HEK293 (cell line): Measurements from ENCODE around the gene PNCK.
A peak's percentile ranks its signal among the peaks of the same experiment; 100 is the strongest.

Experiments
- CTCF ChIA-PET: fragments of 350-600 bp; formaldehyde crosslinking; extraction: SDS; loops from one replicate; lab custom pipeline; 2021; ENCODE audit warnings: antibody characterized with exemption; lab: Yijun Ruan, JAX
- POLR2A ChIA-PET: fragments of 300-600 bp; formaldehyde crosslinking; extraction: SDS; loops from one replicate; lab custom pipeline; 2020; ENCODE audit warnings: antibody characterized with exemption, inconsistent platforms; lab: Yijun Ruan, JAX
- H3K27ac ChIP-seq: fragments of 200-500 bp; sonication (Bioruptor generic); 2 replicates; pipeline ENCODE4 v1.5.1; 2014; ENCODE audit warnings: low read depth, low read length, control low read depth, inconsistent platforms; ENCODE audit errors: extremely low read depth
- H3K36me3 ChIP-seq, 2 experiments: fragments of 200-500 bp in 1 of 2; sonication (Bioruptor generic) in 1 of 2; 1 replicate in 1 of 2; 2 replicates in 1 of 2; pipeline ENCODE4 v1.5.1; 2014 to 2017; ENCODE audit warnings: inconsistent platforms in 2 of 2, low read length in 2 of 2; ENCODE audit not compliant: control insufficient read depth in 2 of 2, insufficient read depth in 1 of 2
- H3K4me1 ChIP-seq: fragments of 200-500 bp; sonication (Bioruptor generic); 2 replicates; pipeline ENCODE4 v1.5.1; 2014; ENCODE audit warnings: mild to moderate bottlenecking, low read length, inconsistent platforms; ENCODE audit not compliant: control insufficient read depth, insufficient read depth
- H3K4me3 ChIP-seq: 2 replicates; pipeline ENCODE4 v1.5.1; 2011; ENCODE audit warnings: low read depth, mild to moderate bottlenecking, control low read depth, low read length, moderate library complexity
- H3K9me3 ChIP-seq: fragments of 200-500 bp; sonication (Bioruptor generic); 2 replicates; pipeline ENCODE4 v1.5.1; 2014; ENCODE audit warnings: low read depth, low read length, inconsistent platforms; ENCODE audit not compliant: control insufficient read depth, insufficient read depth
- OVOL3 ChIP-seq: fragments of 450-650 bp; formaldehyde crosslinking; IDR thresholded peaks from 2 replicates; pipeline ENCODE4 v1.5.1; 2016; ENCODE audit warnings: missing biosample characterization, missing genetic modification characterization
- SP7 ChIP-seq: fragments of 450-650 bp; formaldehyde crosslinking; IDR thresholded peaks from 2 replicates; pipeline ENCODE4 v1.5.1; 2016; ENCODE audit warnings: missing biosample characterization, missing genetic modification characterization
- TCF7L2 ChIP-seq: IDR thresholded peaks from 2 replicates; pipeline ENCODE4 v1.6.1; 2011; ENCODE audit warnings: low read depth, mild to moderate bottlenecking, inconsistent platforms, low read length, moderate library complexity, borderline replicate concordance
- ZNF2 ChIP-seq: fragments of 450-650 bp; formaldehyde crosslinking; IDR thresholded peaks from 2 replicates; pipeline ENCODE4 v1.5.1; 2016; ENCODE audit warnings: missing biosample characterization, missing genetic modification characterization
- ZNF211 ChIP-seq: fragments of 450-650 bp; formaldehyde crosslinking; IDR thresholded peaks from 2 replicates; pipeline ENCODE4 v1.5.1; 2016; ENCODE audit warnings: low read depth, missing biosample characterization, missing genetic modification characterization
- ZNF654 ChIP-seq: fragments of 450-650 bp; formaldehyde crosslinking; IDR thresholded peaks from 2 replicates; pipeline ENCODE4 v1.5.1; 2016; ENCODE audit warnings: low read depth, missing biosample characterization, missing genetic modification characterization
- ZNF677 ChIP-seq: fragments of 450-650 bp; IDR thresholded peaks from 2 replicates; pipeline ENCODE4 v1.5.0; 2018; ENCODE audit warnings: missing biosample characterization, mild to moderate bottlenecking, missing genetic modification characterization, moderate library complexity
- ZNF785 ChIP-seq: fragments of 450-650 bp; formaldehyde crosslinking; IDR thresholded peaks from 2 replicates; pipeline ENCODE4 v1.5.1; 2016; ENCODE audit warnings: missing biosample characterization, missing genetic modification characterization
- TF ChIP-seq, protein P1 (sequence below): fragments of 450-650 bp; formaldehyde crosslinking; IDR thresholded peaks from 2 replicates; pipeline ENCODE4 v1.5.1; 2016; ENCODE audit warnings: missing biosample characterization, missing genetic modification characterization
- TF ChIP-seq, protein P2 (sequence below): fragments of 450-650 bp; formaldehyde crosslinking; IDR thresholded peaks from 2 replicates; pipeline ENCODE4 v1.5.1; 2016; ENCODE audit warnings: missing biosample characterization, missing genetic modification characterization
- TF ChIP-seq, protein P3 (sequence below): sonication (generic); formaldehyde crosslinking; IDR thresholded peaks from 2 replicates; pipeline ENCODE4 v1.8.1; 2022; ENCODE audit warnings: mild to moderate bottlenecking, moderate library complexity, missing genetic modification reagents
- TF ChIP-seq, protein P4 (sequence below): fragments of 450-650 bp; formaldehyde crosslinking; IDR thresholded peaks from 2 replicates; pipeline ENCODE4 v1.5.1; 2016; ENCODE audit warnings: missing biosample characterization, missing genetic modification characterization
- TF ChIP-seq, protein P5 (sequence below): fragments of 450-650 bp; formaldehyde crosslinking; IDR thresholded peaks from 2 replicates; pipeline ENCODE4 v1.5.1; 2017; ENCODE audit warnings: missing biosample characterization, missing genetic modification characterization
- TF ChIP-seq, protein P6 (sequence below): fragments of 450-650 bp; formaldehyde crosslinking; IDR thresholded peaks from 2 replicates; pipeline ENCODE4 v1.5.1; 2016; ENCODE audit warnings: missing biosample characterization, missing genetic modification characterization
- TF ChIP-seq, protein P7 (sequence below): fragments of 450-650 bp; formaldehyde crosslinking; IDR thresholded peaks from 2 replicates; pipeline ENCODE4 v1.5.1; 2016; ENCODE audit warnings: missing biosample characterization, missing genetic modification characterization

The PNCK gene

DNA sequence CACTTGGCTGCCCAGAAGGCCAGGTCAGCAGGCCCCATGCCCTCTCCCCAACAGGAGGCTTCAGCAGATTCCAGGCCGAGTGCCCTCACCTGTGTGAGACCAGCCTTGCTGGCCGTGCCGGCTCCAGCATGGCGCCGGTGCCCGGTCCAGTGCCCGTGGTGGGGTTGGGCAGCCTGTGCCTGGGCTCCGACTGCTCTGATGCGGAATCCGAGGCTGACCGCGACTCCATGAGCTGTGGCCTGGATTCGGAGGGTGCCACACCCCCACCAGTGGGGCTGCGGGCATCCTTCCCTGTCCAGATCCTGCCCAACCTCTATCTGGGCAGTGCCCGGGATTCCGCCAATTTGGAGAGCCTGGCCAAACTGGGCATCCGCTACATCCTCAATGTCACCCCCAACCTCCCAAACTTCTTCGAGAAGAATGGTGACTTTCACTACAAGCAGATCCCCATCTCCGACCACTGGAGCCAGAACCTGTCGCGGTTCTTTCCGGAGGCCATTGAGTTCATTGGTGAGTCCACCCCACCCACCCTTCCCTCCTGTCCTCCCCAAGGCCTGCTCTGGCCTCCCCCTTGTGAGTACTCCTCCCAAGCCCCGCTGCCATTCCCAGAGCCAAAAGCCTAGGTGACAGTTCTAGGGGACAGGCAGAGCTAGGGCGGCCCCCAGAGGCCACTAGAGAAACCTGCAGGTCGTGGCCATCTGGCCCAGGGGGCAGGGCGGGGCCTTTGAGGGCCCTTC is 24.3 kb downstream of the PNCK start:
- no peak overlapping the region for H3K4me3 ChIP-seq
- no peaks in the 10 kb centered on the region for H3K36me3 ChIP-seq
- no peaks in the 10 kb centered on the region for H3K4me1 ChIP-seq
- H3K9me3 ChIP-seq = no peaks in the 10 kb centered on the region; the same call in 1 of the 2 replicates
- H3K27ac ChIP-seq = no peak overlapping the region
- CTCF ChIA-PET = interaction anchor here (0.6 to 7.1 kb wide), 14 partner anchors 8 to 211 kb away, joined by 3 to 39 read pairs (median 4); partner anchors contain the start of gene HAUS7
- TF ChIP-seq ZNF654 (peak; percentile 38), ZNF2 (tag by site-specific recombination) (no peak)
- TF ChIP-seq, protein P1, sequence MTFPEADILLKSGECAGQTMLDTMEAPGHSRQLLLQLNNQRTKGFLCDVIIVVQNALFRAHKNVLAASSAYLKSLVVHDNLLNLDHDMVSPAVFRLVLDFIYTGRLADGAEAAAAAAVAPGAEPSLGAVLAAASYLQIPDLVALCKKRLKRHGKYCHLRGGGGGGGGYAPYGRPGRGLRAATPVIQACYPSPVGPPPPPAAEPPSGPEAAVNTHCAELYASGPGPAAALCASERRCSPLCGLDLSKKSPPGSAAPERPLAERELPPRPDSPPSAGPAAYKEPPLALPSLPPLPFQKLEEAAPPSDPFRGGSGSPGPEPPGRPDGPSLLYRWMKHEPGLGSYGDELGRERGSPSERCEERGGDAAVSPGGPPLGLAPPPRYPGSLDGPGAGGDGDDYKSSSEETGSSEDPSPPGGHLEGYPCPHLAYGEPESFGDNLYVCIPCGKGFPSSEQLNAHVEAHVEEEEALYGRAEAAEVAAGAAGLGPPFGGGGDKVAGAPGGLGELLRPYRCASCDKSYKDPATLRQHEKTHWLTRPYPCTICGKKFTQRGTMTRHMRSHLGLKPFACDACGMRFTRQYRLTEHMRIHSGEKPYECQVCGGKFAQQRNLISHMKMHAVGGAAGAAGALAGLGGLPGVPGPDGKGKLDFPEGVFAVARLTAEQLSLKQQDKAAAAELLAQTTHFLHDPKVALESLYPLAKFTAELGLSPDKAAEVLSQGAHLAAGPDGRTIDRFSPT (tag by site-specific recombination) = 0 out of 2 replicates have a peak, but pooled peaks have one; percentile 40
- TF ChIP-seq, all 188 proteins: peak for 2
- POLR2A ChIA-PET = no interaction called here

DNA sequence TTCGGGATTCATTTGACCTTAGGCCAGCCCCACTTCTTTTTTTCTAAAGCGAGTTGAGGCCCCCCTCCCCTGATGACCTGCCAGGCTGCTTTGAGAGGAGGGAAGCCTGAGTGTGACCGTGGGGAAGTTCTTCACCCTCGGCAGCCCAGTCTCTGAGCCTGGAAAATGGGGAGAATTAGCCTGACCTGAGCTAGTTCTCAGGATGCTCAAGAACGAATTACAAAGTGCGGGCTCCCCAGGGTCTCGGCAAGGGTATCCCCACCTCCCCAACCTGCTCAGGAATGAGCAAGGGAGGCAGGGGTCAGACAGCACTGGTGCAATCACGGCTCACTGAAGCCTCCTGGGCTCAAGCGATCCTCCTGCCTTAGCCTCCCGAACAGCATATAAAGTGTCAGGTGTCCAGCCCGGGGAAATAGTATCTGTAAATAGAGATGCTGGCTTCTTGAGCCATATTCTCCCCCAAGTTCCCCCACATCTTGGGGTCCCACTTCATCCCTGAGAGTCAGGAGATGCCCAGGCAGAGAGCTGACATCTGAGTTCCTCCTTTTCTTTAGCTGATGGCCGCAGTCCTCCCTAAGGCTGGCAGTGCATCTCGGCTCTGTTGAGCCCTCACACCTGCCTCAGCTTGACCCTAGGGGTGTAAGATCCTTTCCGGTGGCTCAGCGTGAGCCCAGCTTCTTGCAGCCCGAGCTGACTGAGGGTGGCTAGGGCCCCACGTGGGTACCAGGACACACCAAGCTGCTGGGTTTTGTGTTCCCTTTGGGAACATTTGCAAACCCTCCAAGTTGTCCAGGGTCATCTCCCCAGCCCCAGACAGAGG is 25.0 kb downstream of the PNCK start:
- CTCF ChIA-PET = interaction anchor here (0.7 to 7.1 kb wide), 8 partner anchors 8 to 109 kb away, joined by 3 to 39 read pairs (median 5); no protein-coding TSS in a partner anchor
- TF ChIP-seq TCF7L2 (no peak), ZNF677 (tag by site-specific recombination) (no peak), ZNF785 (tag by site-specific recombination) (no peak), ZNF211 (tag by site-specific recombination) (no peak), SP7 (tag by site-specific recombination) (no peak), OVOL3 (tag by site-specific recombination) (no peak)
- TF ChIP-seq, protein P2, sequence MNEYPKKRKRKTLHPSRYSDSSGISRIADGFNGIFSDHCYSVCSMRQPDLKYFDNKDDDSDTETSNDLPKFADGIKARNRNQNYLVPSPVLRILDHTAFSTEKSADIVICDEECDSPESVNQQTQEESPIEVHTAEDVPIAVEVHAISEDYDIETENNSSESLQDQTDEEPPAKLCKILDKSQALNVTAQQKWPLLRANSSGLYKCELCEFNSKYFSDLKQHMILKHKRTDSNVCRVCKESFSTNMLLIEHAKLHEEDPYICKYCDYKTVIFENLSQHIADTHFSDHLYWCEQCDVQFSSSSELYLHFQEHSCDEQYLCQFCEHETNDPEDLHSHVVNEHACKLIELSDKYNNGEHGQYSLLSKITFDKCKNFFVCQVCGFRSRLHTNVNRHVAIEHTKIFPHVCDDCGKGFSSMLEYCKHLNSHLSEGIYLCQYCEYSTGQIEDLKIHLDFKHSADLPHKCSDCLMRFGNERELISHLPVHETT = no peak
- TF ChIP-seq, protein P3, sequence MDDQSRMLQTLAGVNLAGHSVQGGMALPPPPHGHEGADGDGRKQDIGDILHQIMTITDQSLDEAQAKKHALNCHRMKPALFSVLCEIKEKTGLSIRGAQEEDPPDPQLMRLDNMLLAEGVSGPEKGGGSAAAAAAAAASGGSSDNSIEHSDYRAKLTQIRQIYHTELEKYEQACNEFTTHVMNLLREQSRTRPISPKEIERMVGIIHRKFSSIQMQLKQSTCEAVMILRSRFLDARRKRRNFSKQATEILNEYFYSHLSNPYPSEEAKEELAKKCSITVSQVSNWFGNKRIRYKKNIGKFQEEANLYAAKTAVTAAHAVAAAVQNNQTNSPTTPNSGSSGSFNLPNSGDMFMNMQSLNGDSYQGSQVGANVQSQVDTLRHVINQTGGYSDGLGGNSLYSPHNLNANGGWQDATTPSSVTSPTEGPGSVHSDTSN (CRISPR knock-in tag) = no peak
- TF ChIP-seq, protein P4, sequence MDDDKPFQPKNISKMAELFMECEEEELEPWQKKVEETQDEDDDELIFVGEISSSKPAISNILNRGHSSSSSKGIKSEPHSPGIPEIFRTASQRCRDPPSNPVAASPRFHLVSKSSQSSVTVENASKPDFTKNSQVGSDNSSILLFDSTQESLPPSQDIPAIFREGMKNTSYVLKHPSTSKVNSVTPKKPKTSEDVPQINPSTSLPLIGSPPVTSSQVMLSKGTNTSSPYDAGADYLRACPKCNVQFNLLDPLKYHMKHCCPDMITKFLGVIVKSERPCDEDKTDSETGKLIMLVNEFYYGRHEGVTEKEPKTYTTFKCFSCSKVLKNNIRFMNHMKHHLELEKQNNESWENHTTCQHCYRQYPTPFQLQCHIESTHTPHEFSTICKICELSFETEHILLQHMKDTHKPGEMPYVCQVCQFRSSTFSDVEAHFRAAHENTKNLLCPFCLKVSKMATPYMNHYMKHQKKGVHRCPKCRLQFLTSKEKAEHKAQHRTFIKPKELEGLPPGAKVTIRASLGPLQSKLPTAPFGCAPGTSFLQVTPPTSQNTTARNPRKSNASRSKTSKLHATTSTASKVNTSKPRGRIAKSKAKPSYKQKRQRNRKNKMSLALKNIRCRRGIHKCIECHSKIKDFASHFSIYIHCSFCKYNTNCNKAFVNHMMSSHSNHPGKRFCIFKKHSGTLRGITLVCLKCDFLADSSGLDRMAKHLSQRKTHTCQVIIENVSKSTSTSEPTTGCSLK (tag by site-specific recombination) = no peak
- TF ChIP-seq, protein P5, sequence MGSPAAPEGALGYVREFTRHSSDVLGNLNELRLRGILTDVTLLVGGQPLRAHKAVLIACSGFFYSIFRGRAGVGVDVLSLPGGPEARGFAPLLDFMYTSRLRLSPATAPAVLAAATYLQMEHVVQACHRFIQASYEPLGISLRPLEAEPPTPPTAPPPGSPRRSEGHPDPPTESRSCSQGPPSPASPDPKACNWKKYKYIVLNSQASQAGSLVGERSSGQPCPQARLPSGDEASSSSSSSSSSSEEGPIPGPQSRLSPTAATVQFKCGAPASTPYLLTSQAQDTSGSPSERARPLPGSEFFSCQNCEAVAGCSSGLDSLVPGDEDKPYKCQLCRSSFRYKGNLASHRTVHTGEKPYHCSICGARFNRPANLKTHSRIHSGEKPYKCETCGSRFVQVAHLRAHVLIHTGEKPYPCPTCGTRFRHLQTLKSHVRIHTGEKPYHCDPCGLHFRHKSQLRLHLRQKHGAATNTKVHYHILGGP (tag by site-specific recombination) = no peak
- TF ChIP-seq, protein P6, sequence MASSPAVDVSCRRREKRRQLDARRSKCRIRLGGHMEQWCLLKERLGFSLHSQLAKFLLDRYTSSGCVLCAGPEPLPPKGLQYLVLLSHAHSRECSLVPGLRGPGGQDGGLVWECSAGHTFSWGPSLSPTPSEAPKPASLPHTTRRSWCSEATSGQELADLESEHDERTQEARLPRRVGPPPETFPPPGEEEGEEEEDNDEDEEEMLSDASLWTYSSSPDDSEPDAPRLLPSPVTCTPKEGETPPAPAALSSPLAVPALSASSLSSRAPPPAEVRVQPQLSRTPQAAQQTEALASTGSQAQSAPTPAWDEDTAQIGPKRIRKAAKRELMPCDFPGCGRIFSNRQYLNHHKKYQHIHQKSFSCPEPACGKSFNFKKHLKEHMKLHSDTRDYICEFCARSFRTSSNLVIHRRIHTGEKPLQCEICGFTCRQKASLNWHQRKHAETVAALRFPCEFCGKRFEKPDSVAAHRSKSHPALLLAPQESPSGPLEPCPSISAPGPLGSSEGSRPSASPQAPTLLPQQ (tag by site-specific recombination) = no peak
- TF ChIP-seq, protein P7, sequence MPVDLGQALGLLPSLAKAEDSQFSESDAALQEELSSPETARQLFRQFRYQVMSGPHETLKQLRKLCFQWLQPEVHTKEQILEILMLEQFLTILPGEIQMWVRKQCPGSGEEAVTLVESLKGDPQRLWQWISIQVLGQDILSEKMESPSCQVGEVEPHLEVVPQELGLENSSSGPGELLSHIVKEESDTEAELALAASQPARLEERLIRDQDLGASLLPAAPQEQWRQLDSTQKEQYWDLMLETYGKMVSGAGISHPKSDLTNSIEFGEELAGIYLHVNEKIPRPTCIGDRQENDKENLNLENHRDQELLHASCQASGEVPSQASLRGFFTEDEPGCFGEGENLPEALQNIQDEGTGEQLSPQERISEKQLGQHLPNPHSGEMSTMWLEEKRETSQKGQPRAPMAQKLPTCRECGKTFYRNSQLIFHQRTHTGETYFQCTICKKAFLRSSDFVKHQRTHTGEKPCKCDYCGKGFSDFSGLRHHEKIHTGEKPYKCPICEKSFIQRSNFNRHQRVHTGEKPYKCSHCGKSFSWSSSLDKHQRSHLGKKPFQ (tag by site-specific recombination) = no peak
- POLR2A ChIA-PET = no interaction called here
- Histone ChIP-seq H3K9me3 (no peaks in the 10 kb centered on the region; the same call in 1 of the 2 replicates), H3K27ac (no peak overlapping the region), H3K4me1 (no peaks in the 10 kb centered on the region), H3K36me3 (no peaks in the 10 kb centered on the region), H3K4me3 (no peak overlapping the region)
